Fibroblast of lung (primary cell): ENCODE data around the gene PBX4. TPM values are rescaled to one million over a fixed set of nuclear protein-coding genes. Genes with fewer than 3 reads are reported as not detected.

Experiments used
- DNase-seq, 2 donors: peaks; one replicate each; pipeline versions ENCODE4 v3.0.0 to v3.0.0-alpha.2; 2010; ENCODE audit warnings: low read depth in 2 of 2
- H2AFZ ChIP-seq: 2 replicates; pipeline ENCODE4 v1.5.1; 2012; ENCODE audit warnings: low read length, control low read depth, inconsistent platforms
- H3K27ac ChIP-seq: 2 replicates; pipeline ENCODE4 v1.5.1; 2011; ENCODE audit warnings: low read length, control low read depth; ENCODE audit not compliant: insufficient read depth
- H3K27me3 ChIP-seq: 2 replicates; pipeline ENCODE4 v1.5.1; 2011; ENCODE audit warnings: mild to moderate bottlenecking, low read length; ENCODE audit not compliant: control insufficient read depth, insufficient read depth
- H3K36me3 ChIP-seq: 2 replicates; pipeline ENCODE4 v1.5.1; 2011; ENCODE audit warnings: low read length; ENCODE audit not compliant: control insufficient read depth, insufficient read depth
- H3K4me1 ChIP-seq: 2 replicates; pipeline ENCODE4 v1.5.1; 2011; ENCODE audit warnings: low read length; ENCODE audit not compliant: control insufficient read depth, insufficient read depth; ENCODE audit errors: extremely low read depth
- H3K4me2 ChIP-seq: 2 replicates; pipeline ENCODE4 v1.5.1; 2011; ENCODE audit warnings: low read length, control low read depth; ENCODE audit not compliant: insufficient read depth; ENCODE audit errors: extremely low read depth
- H3K4me3 ChIP-seq, 4 experiments: fragments of 200-600 bp in 1 of 4; sonication (generic) in 1 of 4; replicated peaks in 1 of 4; 2 replicates each; pipeline ENCODE4 v1.5.1; 2011 to 2016; ENCODE audit warnings: low read length in 4 of 4, low read depth in 3 of 4, mild to moderate bottlenecking in 3 of 4, control low read depth in 2 of 4, inconsistent platforms in 1 of 4, mixed read lengths in 1 of 4; ENCODE audit not compliant: insufficient read depth in 1 of 4; ENCODE audit errors: control extremely low read depth in 1 of 4
- H3K79me2 ChIP-seq: 2 replicates; pipeline ENCODE4 v1.5.1; 2012; ENCODE audit warnings: mild to moderate bottlenecking, low read length, inconsistent platforms; ENCODE audit not compliant: control insufficient read depth, insufficient read depth
- H3K9ac ChIP-seq: 2 replicates; pipeline ENCODE4 v1.5.1; 2011; ENCODE audit warnings: mild to moderate bottlenecking, low read length, control low read depth; ENCODE audit not compliant: insufficient read depth
- H3K9me3 ChIP-seq: 2 replicates; pipeline ENCODE4 v1.5.1; 2012; ENCODE audit warnings: low read depth, low read length; ENCODE audit not compliant: control insufficient read depth, insufficient read depth
- H4K20me1 ChIP-seq: 2 replicates; pipeline ENCODE4 v1.5.1; 2011; ENCODE audit warnings: low read length; ENCODE audit not compliant: control insufficient read depth, insufficient read depth; ENCODE audit errors: extremely low read depth
- EZH2 ChIP-seq: IDR thresholded peaks from 2 replicates; pipeline ENCODE4 v1.5.1; 2012; ENCODE audit warnings: low read length, control low read depth, mild to moderate bottlenecking; ENCODE audit errors: missing control alignments
- polyA plus RNA-seq, 2 donors: library from polyadenylated mRNA; depleted of rRNA in 1 of 2; stranded (reverse) in 1 of 2; unstranded in 1 of 2; fragments of >200 nt; gene quantifications; 2 replicates each; pipeline ENCODE4 v1.2.1, GENCODE V29; 2011 to 2012; ENCODE audit warnings: missing spikeins in 1 of 2
- total RNA-seq: library from RNA; depleted of rRNA; stranded (reverse); fragments of >200 nt; gene quantifications from 2 replicates; pipeline ENCODE4 v1.2.1, GENCODE V29; 2014
- TF ChIP-seq, protein P1 (sequence below), 2 donors: IDR thresholded peaks in 1 of 2; conservative IDR thresholded peaks in 1 of 2; 1 replicate in 1 of 2; 2 replicates in 1 of 2; pipeline ENCODE4 v1.5.1; 2011 to 2012; ENCODE audit warnings: low read length in 2 of 2, control low read depth in 1 of 2, inconsistent platforms in 1 of 2, low read depth in 1 of 2, mild to moderate bottlenecking in 1 of 2

The PBX4 gene
- total and polyA plus RNA-seq, 2 donors (not counting 1 experiment from before 2014, with no cell fraction given), result 0.39 to 1.7 TPM

DNA sequence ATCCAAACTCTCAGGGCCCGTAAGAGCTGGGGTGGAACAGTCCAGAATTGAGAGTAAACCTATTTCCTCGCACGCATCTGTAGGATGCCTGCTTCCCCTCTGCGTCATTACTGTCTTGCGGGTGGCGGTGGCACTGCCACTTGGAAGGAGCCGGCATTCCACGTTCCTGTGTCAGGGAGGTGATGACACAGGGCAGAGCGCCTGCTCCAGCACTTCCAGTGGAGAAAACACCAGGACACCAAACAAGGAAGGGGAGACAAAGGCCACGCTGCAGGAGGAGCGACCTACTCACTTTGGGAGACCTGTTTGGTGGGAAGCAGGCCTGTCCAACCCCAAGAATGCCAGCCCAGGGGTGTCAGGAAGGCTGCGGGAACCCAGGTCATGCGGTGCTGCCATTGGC, 37.1 kb downstream of the PBX4 start:
- H2AFZ ChIP-seq, result no peak overlapping the region
- H3K4me1 ChIP-seq, result no peaks in the 10 kb centered on the region
- H4K20me1 ChIP-seq, result no peaks in the 10 kb centered on the region
- H3K9ac ChIP-seq, result no peak overlapping the region
- H3K36me3 ChIP-seq, result no peaks in the 10 kb centered on the region
- H3K27ac ChIP-seq, result no peak overlapping the region
- H3K9me3 ChIP-seq, result no peaks in the 10 kb centered on the region
- no peaks in the 10 kb centered on the region for H3K79me2 ChIP-seq
- no peak for DNase-seq
- no peak overlapping the region for H3K4me2 ChIP-seq
- H3K27me3 ChIP-seq, result no peaks in the 10 kb centered on the region
- TF ChIP-seq, protein P1, sequence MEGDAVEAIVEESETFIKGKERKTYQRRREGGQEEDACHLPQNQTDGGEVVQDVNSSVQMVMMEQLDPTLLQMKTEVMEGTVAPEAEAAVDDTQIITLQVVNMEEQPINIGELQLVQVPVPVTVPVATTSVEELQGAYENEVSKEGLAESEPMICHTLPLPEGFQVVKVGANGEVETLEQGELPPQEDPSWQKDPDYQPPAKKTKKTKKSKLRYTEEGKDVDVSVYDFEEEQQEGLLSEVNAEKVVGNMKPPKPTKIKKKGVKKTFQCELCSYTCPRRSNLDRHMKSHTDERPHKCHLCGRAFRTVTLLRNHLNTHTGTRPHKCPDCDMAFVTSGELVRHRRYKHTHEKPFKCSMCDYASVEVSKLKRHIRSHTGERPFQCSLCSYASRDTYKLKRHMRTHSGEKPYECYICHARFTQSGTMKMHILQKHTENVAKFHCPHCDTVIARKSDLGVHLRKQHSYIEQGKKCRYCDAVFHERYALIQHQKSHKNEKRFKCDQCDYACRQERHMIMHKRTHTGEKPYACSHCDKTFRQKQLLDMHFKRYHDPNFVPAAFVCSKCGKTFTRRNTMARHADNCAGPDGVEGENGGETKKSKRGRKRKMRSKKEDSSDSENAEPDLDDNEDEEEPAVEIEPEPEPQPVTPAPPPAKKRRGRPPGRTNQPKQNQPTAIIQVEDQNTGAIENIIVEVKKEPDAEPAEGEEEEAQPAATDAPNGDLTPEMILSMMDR (conservative IDR thresholded peaks at IDR 0.05 in 1 of 2, IDR thresholded peaks at IDR 0.05 in 1 of 2; ENCODE audit: low read depth in 1 of 2, low read length in 2 of 2), result no peak
- TF ChIP-seq EZH2, result no peak
- H3K4me3 ChIP-seq, result no peak overlapping the region

DNA sequence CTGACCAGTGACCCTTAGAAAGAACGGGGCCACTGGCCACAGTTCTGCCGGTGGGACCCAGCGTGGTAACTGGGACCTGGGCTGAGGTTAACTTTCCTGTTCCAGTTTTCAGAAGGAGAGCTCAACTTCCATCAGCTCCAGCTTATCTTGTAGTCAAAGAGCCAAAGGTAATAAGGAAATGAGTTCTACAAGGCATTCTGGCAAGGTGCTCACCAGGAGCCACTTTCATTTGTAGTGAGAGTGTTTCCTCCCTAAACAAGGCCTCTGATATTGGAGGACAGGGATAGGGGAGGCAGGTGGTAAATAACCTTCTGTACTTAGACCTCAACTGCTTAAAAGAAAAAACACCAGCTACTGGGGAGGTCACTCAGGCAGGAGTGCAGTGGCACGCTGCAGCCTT, 38.1 kb downstream of the PBX4 start:
- no peaks in the 10 kb centered on the region for H3K27me3 ChIP-seq
- H3K9ac ChIP-seq, result no peak overlapping the region
- H3K4me2 ChIP-seq, result no peak overlapping the region
- H3K27ac ChIP-seq, result no peak overlapping the region
- H4K20me1 ChIP-seq, result no peaks in the 10 kb centered on the region
- TF ChIP-seq, protein P1 (conservative IDR thresholded peaks at IDR 0.05 in 1 of 2, IDR thresholded peaks at IDR 0.05 in 1 of 2; ENCODE audit: low read depth in 1 of 2, low read length in 2 of 2), result no peak
- TF ChIP-seq EZH2, result no peak
- H3K9me3 ChIP-seq, result no peaks in the 10 kb centered on the region
- no peaks in the 10 kb centered on the region for H3K79me2 ChIP-seq
- no peaks in the 10 kb centered on the region for H3K36me3 ChIP-seq
- H3K4me1 ChIP-seq, result no peaks in the 10 kb centered on the region
- DNase-seq, result no peak
- H2AFZ ChIP-seq, result no peak overlapping the region
- H3K4me3 ChIP-seq, result no peak overlapping the region

DNA sequence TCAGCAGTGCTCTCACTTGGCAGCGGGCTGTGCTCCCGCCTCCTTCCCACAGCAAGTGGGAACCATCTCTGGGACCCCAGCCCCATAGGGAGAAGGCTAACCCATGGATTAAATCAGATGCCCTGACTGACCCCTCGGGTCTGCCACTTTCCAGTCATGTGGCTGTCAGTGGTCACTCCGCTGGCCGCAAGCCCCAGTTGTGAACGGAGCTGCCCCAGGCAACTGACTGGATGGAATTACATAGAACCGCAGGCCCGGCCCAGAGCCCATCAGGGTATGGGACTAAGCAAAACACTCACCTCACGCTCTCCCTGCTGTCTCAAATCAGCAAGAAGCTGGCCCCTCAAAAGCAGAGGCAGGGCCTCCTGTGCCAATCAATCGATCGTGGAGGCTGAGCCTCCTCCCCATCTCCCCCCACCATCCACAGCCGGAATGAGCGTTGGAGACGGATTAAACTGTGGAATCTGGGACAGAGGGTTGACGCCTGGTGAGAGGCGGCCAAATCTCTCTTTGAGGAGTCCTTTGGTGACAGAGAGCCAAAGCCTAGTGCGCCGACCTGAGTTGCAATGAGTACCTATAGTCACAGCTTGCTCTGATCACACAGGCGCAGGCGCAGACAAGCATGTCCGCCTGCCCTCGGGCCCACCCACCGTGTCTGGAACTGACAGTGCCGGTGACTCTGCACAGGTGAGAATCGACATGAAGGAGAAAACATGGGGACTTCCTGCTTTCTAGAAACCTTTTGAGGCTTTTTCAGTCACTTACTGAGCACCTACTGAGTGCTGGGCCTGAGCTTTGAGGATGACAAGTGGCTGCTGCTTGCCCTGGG, 38.7 kb downstream of the PBX4 start:
- Histone ChIP-seq H3K36me3 (no peaks in the 10 kb centered on the region), H3K4me3 (no peak overlapping the region), H3K4me1 (no peaks in the 10 kb centered on the region), H3K9me3 (no peaks in the 10 kb centered on the region), H2AFZ (no peak overlapping the region), H3K9ac (no peak overlapping the region), H4K20me1 (no peaks in the 10 kb centered on the region), H3K4me2 (no peak overlapping the region), H3K79me2 (no peaks in the 10 kb centered on the region), H3K27me3 (no peaks in the 10 kb centered on the region), H3K27ac (no peak overlapping the region)
- no peak for DNase-seq
- TF ChIP-seq EZH2, result no peak
- TF ChIP-seq, protein P1 (conservative IDR thresholded peaks at IDR 0.05 in 1 of 2, IDR thresholded peaks at IDR 0.05 in 1 of 2; ENCODE audit: low read depth in 1 of 2, low read length in 2 of 2), result no peak
